HG03135 (cell line): Measurements from ENCODE around the gene GMIP.
A peak's percentile ranks its signal among the peaks of the same experiment; 100 is the strongest.

Experiments
- ATAC-seq: cut with Tn5 transposase; IDR thresholded peaks from one replicate; pipeline ENCODE4 v1.9.1; 2021; ENCODE audit warnings: mild to moderate bottlenecking, moderate library complexity; ENCODE audit not compliant: unreplicated experiment

Gene GMIP

GRCh38 chr19:19637186-19637522 is 6.3 kb downstream of the GMIP start:
- ATAC-seq, result no peak

- no peak for ATAC-seq
Measured at GRCh38 chr19:19636573-19637185, 6.8 kb downstream of the GMIP start.

- ATAC-seq, result no peak
Measured at GRCh38 chr19:19635313-19635702, 8.1 kb downstream of the GMIP start.

- ATAC-seq, result no peak
Measured at GRCh38 chr19:19634516-19635312, 8.7 kb downstream of the GMIP start.

DNA sequence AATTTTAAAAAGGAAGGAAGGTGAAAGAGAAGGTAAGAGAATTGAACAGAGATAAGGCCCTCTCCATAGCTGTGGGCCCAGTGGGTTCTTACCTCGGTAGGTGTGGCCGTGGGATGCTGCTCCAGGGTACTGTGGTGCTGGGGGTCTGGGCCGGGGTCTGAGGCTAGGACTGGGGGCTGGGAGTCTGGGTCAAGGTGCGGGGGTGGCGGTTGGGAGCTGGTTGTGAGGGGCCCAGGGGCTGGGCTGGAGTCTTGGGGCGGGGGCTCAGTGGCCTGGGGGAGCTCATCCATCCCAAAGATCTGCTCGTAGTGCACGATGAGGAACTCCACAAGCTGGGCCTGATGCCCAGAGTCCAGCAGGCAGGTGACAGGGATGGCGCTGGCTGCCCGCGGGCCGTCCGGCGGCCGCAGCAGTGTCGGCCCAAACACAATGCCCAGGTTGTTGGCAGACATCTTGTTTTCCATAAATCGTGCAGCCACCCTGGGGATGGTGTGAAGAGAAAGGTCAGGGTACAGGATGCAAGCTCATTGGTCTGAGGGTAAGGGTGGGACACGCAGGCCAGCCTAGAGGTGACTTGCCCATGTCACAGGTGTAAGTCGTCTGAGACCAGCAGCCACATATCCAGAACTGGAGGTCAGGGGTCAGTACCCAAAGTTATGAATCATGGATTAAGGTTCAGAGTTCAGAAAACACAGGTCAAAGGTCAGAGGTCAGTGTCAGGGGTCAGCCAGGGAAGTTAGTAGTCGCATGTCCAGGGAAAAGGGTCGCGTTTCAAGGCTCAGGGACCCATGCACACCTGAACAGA is 9.5 kb downstream of the GMIP start:
- no peak for ATAC-seq

- no peak for ATAC-seq
Measured at GRCh38 chr19:19632661-19633060, 10.8 kb downstream of the GMIP start.

- ATAC-seq, result no peak
Measured at GRCh38 chr19:19631346-19631745, 12.1 kb downstream of the GMIP start.

DNA sequence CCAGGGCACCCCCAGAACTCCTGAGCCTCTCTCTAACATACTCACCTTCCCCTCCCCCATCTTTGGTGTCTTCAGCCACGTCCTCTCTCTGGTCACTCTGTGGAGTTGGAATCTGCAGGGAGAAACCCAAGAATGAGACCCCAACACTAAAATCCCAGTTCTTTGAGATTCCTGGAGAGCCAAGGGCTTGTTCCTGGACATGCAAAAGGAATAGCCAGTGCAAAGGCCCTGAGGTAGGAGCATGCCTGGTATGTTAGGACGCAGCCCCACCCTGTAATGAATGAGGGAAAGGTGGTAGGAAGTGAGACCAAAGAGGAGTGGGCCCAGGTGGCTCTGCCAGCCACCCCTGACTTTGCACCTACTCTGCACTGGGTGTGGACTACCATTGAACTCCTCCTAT is 13.0 kb downstream of the GMIP start:
- no peak for ATAC-seq

DNA sequence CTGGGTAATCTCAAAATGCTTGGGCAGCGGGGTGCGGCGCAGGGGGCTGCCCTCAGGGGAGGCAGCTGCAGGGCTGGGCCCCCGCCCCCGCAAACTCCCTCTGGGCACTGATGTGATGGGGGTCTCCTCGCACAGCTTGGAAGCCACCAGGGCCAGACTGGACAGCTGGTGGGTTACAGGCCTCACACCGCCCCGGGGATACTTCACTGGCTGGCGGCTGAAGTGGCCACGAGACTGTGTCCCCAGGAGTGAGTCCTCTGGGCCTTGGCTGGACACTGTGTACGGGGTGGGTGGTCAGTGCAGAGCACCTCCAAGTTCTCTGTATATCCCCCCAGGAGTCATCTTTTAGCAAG is 13.4 kb downstream of the GMIP start:
- no peak for ATAC-seq

DNA sequence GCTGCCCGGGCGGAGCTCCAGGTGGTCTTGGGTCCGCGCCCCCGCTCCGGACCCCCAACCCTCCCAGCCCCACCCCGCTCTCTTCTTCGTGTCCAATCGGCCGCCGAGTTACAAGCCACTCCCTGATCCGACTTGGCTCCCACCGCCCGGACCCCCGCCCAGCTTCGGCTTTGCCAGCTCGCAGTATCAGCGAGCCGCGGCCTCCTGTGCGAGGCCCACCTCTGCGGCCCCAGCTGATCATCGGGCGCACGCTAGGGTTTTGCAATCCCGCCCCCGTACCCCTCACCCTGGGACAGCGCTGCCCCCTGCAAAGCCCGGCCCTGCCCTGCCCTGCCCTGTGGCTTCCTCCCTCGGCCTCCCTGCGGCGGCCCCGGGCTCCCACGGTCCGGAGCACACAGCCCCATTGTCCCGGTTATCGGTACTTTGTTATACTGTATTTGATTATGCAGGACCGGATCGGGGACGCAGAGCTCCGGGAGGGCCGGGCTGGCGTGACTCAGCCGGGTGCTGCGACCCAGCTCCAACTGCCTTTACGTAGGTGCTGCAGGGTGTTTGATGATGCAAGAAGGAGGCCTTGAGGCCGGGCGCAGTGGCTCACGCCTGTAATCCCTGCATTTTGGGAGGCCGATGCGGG is 14.8 kb downstream of the GMIP start:
- ATAC-seq, result no peak

DNA sequence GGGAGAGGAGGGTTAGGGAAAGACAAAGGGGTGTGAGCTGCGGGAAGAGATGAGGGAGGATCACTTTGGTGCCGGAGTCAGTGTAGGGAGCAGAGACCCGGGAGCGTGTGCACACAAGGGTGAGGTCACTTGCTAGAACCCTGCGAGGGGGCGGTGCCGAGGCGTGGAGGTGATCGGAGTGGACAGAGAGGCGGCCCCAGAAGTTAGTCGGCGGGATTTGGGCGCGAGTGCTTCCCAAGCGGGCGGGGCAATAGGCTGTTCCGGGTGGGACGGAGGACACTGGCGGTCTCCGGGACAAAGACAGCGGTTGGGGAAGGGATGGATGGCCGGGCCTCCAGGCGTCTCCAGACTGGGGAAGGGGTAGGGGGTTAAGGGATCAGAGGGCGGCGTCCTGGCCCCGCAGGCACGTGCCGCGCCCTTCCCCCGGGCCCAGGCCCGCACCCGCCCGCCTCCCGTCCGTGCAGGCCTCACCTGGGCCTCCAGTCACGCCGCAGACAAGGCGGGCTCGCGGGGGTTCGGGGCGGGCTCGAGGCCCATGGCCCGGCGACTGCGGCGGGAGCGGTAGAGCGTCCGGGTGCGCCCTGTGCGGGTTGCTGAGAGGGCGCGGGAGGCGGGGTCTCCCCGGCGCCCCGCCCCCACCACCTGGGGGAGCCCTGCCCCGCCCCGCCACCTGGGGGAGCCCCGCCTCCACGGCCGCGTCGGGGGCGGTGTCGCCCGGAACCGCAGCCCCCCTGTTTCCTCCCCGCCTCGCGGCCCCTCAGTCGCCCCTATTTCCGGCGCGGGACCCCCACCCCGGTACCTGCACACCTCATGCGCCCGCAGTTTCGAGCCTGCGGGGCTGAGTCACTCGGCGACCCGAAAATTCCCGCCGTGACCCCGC is 15.6 kb downstream of the GMIP start, which contains the start of gene LPAR2:
TSS of gene LPAR2 (minus strand) at position 600 of the 880 bp plus-strand sequence. CDS start 945 bp downstream, outside the sequence.
- ATAC-seq, result peak; percentile 51

- no peak for ATAC-seq
Measured at GRCh38 chr19:19626516-19627472, 16.7 kb downstream of the GMIP start.

DNA sequence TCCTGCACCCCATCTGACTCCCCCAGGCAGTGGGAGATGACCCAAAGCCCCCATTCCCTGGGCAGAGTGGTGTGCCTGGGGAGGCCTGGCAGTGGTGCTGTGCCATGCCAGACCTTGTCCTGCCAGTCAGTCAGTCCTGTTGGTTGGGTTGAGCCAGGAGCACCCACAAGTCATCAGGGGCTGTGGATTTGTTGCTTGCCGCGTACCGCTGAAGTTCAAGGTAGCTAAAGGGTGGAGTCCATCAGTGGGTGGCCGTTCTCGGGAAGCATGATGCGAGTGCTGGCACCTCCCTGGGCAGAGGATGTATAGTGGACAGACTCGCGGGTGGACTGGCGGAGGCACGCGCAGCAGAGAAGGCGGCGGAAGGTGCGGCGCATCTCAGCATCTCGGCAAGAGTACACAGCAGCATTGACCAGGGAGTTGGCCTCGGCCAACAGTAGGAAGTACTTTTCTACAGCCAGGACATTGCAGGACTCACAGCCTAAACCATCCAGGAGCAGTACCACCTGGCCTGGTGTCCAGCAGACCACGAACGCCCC is 19.4 kb downstream of the GMIP start:
- no peak for ATAC-seq

DNA sequence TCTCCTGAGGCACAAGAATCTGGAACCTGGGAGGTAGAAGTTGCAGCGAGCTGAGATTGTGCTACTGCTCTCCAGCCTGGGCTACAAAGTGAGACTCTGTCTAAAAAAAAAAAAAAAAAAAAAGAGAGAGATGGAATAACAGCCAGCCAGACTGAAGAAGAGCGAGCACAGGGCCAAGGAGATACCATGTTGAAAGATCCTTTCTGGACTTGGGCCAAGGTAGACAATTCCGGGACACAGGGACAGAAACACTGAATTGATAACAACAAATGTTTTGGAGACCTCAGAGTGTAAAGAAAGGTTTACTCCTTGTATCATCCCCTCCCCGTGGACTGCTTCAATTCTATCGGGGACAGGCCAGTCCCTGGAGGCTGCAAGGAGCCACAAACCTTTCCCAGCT is 20.1 kb downstream of the GMIP start:
- no peak for ATAC-seq

DNA sequence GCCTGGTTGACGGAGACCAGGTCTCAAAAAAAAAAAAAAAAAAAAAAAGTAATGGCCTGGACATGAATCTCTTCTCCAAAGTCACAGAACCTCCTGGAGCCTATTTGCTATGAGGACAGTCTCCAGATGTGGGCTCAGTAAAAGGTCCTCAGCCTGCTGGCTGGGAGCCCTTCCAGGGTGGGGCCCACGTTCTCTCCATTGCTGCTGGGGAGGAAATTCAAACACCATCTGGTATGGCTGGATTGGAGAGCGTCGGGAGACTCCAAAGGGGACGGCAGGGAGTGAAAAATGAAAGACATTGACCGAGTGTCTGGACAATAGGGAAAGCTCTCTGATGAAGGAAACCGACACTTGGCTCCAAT is 23.6 kb downstream of the GMIP start:
- ATAC-seq, result no peak

- no peak for ATAC-seq
Measured at GRCh38 chr19:19619181-19619848, 24.1 kb downstream of the GMIP start.

DNA sequence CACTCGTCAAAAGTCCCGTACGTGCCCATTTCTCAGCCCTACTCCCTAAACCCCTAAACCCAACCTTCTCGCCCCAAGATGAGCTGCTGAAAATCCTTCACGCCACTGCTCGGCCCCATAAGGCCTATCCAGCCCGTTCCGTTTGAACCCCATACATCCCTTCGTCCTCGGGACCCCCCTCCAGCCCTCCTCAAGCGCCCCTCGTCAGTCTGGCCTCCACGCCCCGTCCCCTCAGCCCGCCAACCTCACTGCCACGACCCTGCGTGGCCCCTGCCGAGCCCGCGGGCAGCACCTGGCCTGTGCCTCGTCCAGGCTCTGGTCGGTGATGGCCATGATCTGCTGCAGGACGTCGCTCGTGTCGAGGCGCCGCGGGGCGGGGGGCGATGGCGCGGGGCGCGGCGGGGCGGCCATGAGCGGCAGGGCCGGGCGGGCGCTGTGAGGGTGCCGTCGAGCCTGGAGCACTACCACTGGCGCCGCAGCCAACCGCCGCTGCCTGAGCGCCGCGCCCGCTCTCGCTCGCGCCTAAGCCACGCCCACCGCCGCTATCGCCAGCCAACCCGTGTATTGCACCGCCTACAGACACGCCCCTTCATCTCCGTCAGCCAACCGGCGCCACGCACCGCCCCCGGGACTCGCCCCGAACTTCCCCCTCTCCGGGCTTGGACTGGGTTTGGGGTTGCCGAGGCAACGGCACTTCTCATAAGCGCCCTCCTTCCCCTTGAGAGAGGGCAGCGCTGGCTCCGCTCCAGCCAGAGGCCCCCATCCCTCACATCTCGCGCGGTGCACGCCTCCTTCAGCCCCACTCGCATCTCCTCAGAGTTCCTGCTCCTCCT is 25.0 kb downstream of the GMIP start, which contains the start of gene PBX4:
TSS of gene PBX4 (minus strand) at position 469 of the 833 bp plus-strand sequence. CDS start at position 411, 58 bp downstream.
- ATAC-seq, result peak; percentile 94

DNA sequence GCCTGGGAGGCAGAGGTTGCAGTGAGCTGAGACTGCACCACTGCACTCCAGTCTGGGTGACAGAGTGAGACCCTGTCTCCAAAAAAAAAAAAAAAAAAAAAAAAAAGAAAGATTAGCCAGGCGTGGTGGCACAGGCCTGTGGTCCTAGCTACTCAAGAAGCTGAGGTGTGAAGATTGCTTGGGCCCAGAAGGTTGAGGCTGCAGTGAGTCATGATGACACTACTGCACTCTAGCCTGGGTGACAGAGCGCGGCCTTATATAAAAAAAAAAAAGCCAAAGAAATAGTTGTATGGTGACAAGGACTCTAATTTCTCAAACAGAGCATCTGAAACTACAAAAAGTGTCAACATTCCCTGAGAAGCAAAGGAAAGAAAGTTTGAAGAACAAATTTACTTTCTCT is 28.4 kb downstream of the GMIP start:
- no peak for ATAC-seq
